Vagina (tissue), 2 donors: ENCODE data around the gene DHRS2. TPM values are rescaled to one million over a fixed set of nuclear protein-coding genes. Genes with fewer than 3 reads are reported as not detected.

Experiments
- DNase-seq, 2 donors: peaks; one replicate each; pipeline ENCODE4 v3.0.0-alpha.2; 2017; ENCODE audit errors: extremely low spot score in 2 of 2
- H3K27ac ChIP-seq: fragments of 200-600 bp; sonication (generic); one replicate; pipeline ENCODE4 v1.5.1; 2019
- H3K27me3 ChIP-seq: fragments of 200-600 bp; sonication (generic); one replicate; pipeline ENCODE4 v1.5.1; 2019
- H3K36me3 ChIP-seq, 2 donors: fragments of 200-600 bp; sonication (generic); one replicate each; pipeline ENCODE4 v1.5.1; 2017 to 2019
- H3K4me1 ChIP-seq: fragments of 200-600 bp; sonication (generic); one replicate; pipeline ENCODE4 v1.5.1; 2019
- H3K4me3 ChIP-seq, 2 donors: fragments of 200-600 bp; sonication (generic); 1 replicate in 1 of 2; 2 replicates in 1 of 2; pipeline ENCODE4 v1.5.1; 2016 to 2019
- H3K9me3 ChIP-seq: fragments of 200-600 bp; sonication (generic); one replicate; pipeline ENCODE4 v1.5.1; 2019
- POLR2A ChIP-seq, 2 donors: fragments of 450-650 bp; IDR thresholded peaks; one replicate each; pipeline ENCODE4 v1.6.1; 2017; ENCODE audit warnings: antibody characterized with exemption in 2 of 2, mild to moderate bottlenecking in 2 of 2, moderate library complexity in 2 of 2
- POLR2AphosphoS5 ChIP-seq, 2 donors: sonication (generic); formaldehyde crosslinking; IDR thresholded peaks; one replicate each; pipeline ENCODE4 v1.9.0; 2017; ENCODE audit warnings: antibody characterized with exemption in 2 of 2, mild to moderate bottlenecking in 2 of 2, low read depth in 1 of 2; ENCODE audit not compliant: insufficient read depth in 1 of 2
- intact Hi-C: fragments of 100-400 bp; cut with DNase I; formaldehyde crosslinking; loops from one replicate; pipeline ENCODE4 v1.15.1; 2023
- total RNA-seq: library from RNA; depleted of rRNA; stranded (reverse); fragments of >200 nt; gene quantifications from one replicate; pipeline ENCODE4 v1.2.3, GENCODE V29; 2016
- TF ChIP-seq, protein P1 (sequence below), 3 experiments: fragments of 450-650 bp in 2 of 3; fragments of 200-600 bp in 1 of 3; sonication (generic) in 1 of 3; IDR thresholded peaks; one replicate each; pipeline ENCODE4 v1.5.1; 2017 to 2019; ENCODE audit warnings: antibody characterized with exemption in 3 of 3, mild to moderate bottlenecking in 2 of 3, moderate library complexity in 2 of 3

The DHRS2 gene
- total RNA-seq, 1 donor from 2014 or later = 0.25 TPM

DNA sequence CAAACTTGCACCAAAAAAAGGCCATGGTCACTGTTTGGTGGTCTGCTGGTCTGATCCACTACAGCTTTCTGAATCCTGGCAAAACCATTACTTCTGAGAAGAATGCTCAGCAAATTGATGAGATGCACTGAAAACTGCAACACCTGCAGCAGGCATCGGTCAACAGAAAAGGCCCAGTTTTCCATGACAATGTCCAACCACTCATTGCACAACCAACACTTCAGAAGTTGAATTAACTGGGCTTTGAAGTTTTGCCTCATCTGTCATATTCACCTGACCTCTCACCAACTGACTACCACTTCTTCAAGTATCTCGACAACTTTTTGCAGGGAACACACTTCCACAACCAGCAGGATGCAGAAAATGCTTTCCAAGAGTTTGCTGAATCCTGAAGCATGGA is 7.0 kb upstream of the DHRS2 start:
- H3K9me3 ChIP-seq = no peaks in the 10 kb centered on the region
- intact Hi-C loops = no loop called here
- no peaks in the 10 kb centered on the region for H3K36me3 ChIP-seq
- peaks cover 14% of the 10 kb centered on the region for H3K4me1 ChIP-seq
- no peaks in the 10 kb centered on the region for H3K27me3 ChIP-seq
- no peak overlapping the region for H3K27ac ChIP-seq
- H3K4me3 ChIP-seq = no peak overlapping the region
- DNase-seq = peak in 1 of 2 donors; percentile 16
- TF ChIP-seq POLR2AphosphoS5 (IDR thresholded peaks at IDR 0.05; ENCODE audit: insufficient read depth in 1 of 2, low read depth in 1 of 2) = no peak
- TF ChIP-seq, protein P1, sequence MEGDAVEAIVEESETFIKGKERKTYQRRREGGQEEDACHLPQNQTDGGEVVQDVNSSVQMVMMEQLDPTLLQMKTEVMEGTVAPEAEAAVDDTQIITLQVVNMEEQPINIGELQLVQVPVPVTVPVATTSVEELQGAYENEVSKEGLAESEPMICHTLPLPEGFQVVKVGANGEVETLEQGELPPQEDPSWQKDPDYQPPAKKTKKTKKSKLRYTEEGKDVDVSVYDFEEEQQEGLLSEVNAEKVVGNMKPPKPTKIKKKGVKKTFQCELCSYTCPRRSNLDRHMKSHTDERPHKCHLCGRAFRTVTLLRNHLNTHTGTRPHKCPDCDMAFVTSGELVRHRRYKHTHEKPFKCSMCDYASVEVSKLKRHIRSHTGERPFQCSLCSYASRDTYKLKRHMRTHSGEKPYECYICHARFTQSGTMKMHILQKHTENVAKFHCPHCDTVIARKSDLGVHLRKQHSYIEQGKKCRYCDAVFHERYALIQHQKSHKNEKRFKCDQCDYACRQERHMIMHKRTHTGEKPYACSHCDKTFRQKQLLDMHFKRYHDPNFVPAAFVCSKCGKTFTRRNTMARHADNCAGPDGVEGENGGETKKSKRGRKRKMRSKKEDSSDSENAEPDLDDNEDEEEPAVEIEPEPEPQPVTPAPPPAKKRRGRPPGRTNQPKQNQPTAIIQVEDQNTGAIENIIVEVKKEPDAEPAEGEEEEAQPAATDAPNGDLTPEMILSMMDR (IDR thresholded peaks at IDR 0.05) = no peak
- no peak for TF ChIP-seq POLR2A (IDR thresholded peaks at IDR 0.05)

DNA sequence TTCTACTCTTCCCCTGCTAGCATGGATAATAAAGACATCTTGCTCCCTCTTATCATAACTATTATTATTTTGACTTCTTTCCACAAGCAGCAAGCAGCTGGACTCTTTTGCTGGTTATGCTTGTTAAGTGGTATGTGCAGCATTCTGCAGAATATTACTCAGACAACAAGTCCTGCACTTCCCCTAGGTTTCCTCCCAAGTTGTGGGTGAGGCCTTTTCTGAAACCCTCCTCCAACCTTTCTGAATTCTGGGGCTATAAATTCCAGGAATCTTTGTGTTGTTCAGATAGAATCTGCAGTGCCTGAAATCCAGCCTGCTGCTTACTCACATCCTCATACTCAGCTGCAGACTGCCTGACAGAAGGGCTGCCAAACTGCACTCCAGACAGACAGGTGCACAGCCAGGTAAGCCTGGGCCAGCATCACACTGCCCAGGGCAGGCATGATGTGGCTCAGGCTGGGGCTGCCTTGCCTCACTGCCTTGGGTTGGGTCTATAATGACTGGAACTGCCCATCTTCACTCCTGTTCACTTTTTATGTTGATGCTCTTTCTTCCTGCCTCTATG is 6.2 kb upstream of the DHRS2 start:
- no peaks in the 10 kb centered on the region for H3K36me3 ChIP-seq
- no peaks in the 10 kb centered on the region for H3K27me3 ChIP-seq
- no peaks in the 10 kb centered on the region for H3K9me3 ChIP-seq
- intact Hi-C loops = loop anchor here (10.0 kb wide), 1 partner anchor 305 kb away; no protein-coding TSS in a partner anchor
- no peak overlapping the region for H3K4me3 ChIP-seq
- DNase-seq = peak in 1 of 2 donors; percentile 74
- TF ChIP-seq POLR2A (IDR thresholded peaks at IDR 0.05) = no peak
- H3K27ac ChIP-seq = no peak overlapping the region
- H3K4me1 ChIP-seq = peaks cover 14% of the 10 kb centered on the region

DNA sequence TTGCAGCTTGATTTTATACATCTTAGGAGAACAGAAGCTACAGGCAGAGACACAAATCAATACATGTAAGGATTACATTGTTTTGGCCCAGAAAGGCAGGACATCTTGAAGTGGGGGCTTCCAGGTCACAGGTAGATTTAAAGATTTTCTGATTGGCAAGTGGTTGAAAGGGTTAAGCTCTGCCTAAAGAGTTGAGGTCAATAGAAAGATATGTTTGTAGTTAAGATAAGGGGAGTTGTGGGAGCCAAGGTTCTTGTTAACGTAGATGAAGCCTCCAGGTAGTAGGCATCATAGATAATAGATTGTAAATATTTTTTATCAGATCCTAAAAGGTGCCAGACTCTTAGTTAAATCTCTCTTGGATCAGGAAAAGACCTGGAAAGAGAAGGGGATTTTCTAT is 5.5 kb upstream of the DHRS2 start:
- Histone ChIP-seq H3K27me3 (no peaks in the 10 kb centered on the region), H3K4me1 (peaks cover 14% of the 10 kb centered on the region), H3K36me3 (no peaks in the 10 kb centered on the region), H3K9me3 (no peaks in the 10 kb centered on the region), H3K27ac (no peak overlapping the region), H3K4me3 (no peak overlapping the region)
- intact Hi-C loops = loop anchor here (10.0 kb wide), 1 partner anchor 304 kb away; no protein-coding TSS in a partner anchor
- no peak for DNase-seq
- no peak for TF ChIP-seq POLR2AphosphoS5 (IDR thresholded peaks at IDR 0.05; ENCODE audit: insufficient read depth in 1 of 2, low read depth in 1 of 2)
- TF ChIP-seq, protein P1 (IDR thresholded peaks at IDR 0.05) = no peak

DNA sequence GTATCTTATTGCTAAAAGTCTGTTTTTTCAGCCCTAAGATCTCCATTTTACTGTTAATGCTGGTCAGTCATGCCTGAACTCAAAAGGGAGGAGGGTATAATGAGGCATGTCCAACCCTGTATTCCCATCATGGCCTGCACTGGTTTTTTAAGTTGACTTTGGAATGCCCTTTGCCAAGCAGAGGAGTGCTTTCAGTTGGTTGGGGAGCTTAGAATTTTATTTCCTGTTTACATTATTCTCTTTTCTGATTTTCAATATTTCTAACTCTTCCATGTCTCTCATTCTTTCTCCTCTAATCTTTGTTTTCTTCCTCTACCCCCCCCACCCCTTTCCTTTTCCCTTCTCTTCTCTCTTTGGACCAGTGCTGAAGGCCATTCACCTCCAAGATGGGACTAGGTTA is 4.9 kb upstream of the DHRS2 start:
- Histone ChIP-seq H3K27me3 (no peaks in the 10 kb centered on the region), H3K4me3 (no peak overlapping the region), H3K4me1 (peaks cover 14% of the 10 kb centered on the region), H3K27ac (no peak overlapping the region), H3K36me3 (no peaks in the 10 kb centered on the region), H3K9me3 (no peaks in the 10 kb centered on the region)
- no peak for DNase-seq
- intact Hi-C loops = loop anchor here (10.0 kb wide), 1 partner anchor 304 kb away; no protein-coding TSS in a partner anchor
- no peak for TF ChIP-seq POLR2AphosphoS5 (IDR thresholded peaks at IDR 0.05; ENCODE audit: insufficient read depth in 1 of 2, low read depth in 1 of 2)
- no peak for TF ChIP-seq POLR2A (IDR thresholded peaks at IDR 0.05)

DNA sequence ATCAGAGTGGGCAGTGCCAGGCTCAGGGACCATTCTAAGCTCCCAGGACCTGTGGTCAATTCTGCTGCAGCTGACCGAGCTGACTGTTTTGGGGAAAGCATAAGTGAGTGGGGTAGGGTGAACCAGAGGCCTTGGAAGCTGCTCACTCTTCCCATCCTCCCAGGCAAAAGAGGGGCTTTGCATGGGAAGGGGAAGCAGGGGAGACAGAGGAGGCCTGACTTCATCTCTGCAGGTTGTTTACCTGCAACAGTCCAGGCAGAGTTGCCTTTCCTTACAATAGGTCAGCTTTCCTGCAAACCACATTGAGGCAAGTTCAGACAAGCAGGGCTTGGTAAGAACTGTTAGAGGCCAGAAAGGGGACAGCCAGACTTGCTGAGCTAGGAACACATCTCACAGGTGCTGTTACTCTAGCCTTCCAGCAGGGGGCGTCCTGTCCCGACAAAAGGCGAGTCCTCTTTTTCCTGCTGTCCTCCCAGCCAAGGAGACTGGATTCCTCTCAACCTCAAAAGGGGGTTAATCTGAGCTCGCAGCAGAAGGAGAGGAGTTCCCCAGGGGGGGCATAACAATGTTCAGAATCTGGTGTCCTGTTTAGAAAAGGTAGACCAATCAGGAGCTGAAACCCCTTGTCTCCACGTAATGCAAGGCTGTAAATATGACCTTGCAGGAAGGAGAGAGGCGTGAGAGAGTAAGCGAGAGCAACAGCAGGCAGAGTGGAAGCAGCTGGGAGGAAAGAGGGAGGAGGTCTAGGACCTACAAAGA is 4.3 kb upstream of the DHRS2 start:
- peak in 1 of 2 donors; percentile 89 for DNase-seq
- intact Hi-C loops = loop anchor here (10.0 kb wide), 1 partner anchor 303 kb away; no protein-coding TSS in a partner anchor
- Histone ChIP-seq H3K36me3 (no peaks in the 10 kb centered on the region), H3K27me3 (no peaks in the 10 kb centered on the region), H3K4me3 (no peak overlapping the region), H3K4me1 (peaks cover 14% of the 10 kb centered on the region), H3K27ac (no peak overlapping the region), H3K9me3 (no peaks in the 10 kb centered on the region)
- TF ChIP-seq, protein P1 (IDR thresholded peaks at IDR 0.05) = peak; percentile 86 to 93 (median 87)
- TF ChIP-seq POLR2A (IDR thresholded peaks at IDR 0.05) (no peak), POLR2AphosphoS5 (IDR thresholded peaks at IDR 0.05; ENCODE audit: insufficient read depth in 1 of 2, low read depth in 1 of 2) (peak in 1 of 2 donors; percentile 33)
